ENCODE measurements around the gene LZIC. TPM values are rescaled to one million over a fixed set of nuclear protein-coding genes. Genes with fewer than 3 reads are reported as not detected.
A peak's percentile ranks its signal among the peaks of the same experiment; 100 is the strongest.

Gene LZIC
- total and polyA plus RNA-seq, 2 of the 13 experiments (the other 11 are each of a cell fraction or from before 2014, with no cell fraction given) = 25.2 to 71.8 TPM

DNA sequence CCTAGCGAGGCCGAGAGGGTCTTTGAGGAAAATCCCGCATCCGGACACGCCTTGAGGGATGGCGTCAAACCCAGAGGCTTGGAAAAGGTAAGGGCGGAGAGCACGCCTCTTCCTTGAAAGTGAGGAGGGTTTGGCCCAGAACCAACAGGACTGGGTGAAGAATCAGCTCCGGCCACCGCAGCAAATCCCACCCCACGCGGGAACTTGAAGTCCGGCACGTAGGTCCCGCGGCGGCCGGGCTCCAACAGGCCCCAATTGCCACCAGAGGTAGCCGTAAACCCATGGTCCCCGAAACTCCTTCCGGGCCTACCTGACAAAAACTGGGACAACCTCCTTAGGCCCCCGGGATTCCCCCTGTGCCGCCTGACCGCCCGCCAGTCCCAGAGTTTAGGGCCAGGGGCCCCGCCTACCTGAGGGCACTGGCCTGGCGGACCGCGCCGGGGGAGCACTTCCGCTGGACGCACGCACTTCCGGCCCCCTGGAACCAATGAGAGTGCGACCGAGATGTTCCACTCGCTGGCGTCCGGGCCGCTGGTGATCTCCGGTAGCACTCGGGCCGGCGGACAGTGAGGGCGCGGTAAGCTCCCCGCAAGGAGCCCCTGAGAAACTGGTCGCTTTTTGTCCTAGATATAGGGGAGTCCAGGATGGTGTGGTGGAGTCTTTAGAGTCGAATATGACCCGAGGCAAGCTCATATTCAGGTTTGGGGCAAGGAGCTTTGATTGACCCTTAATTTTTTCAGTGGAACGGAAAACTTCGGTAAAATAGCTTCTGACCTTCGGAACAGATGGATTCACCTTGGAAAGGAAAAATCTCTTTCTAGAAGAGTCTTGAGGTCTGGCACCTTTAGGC is at the start of gene LZIC, which contains the start of gene NMNAT1 (continued):
- TF ChIP-seq, protein P1, sequence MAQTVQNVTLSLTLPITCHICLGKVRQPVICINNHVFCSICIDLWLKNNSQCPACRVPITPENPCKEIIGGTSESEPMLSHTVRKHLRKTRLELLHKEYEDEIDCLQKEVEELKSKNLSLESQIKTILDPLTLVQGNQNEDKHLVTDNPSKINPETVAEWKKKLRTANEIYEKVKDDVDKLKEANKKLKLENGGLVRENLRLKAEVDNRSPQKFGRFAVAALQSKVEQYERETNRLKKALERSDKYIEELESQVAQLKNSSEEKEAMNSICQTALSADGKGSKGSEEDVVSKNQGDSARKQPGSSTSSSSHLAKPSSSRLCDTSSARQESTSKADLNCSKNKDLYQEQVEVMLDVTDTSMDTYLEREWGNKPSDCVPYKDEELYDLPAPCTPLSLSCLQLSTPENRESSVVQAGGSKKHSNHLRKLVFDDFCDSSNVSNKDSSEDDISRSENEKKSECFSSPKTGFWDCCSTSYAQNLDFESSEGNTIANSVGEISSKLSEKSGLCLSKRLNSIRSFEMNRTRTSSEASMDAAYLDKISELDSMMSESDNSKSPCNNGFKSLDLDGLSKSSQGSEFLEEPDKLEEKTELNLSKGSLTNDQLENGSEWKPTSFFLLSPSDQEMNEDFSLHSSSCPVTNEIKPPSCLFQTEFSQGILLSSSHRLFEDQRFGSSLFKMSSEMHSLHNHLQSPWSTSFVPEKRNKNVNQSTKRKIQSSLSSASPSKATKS (CRISPR knock-in tag; IDR thresholded peaks at IDR 0.05) = peak; percentile 69; the same call in 1 of the 2 replicates
- TF ChIP-seq ZFYVE20 (CRISPR knock-in tag; IDR thresholded peaks at IDR 0.05; ENCODE audit: borderline replicate concordance, low read depth) (no peak), ZFP36L2 (CRISPR knock-in tag; IDR thresholded peaks at IDR 0.05) (no peak; the same call in none of the 2 replicates), ZNF724P (CRISPR knock-in tag; IDR thresholded peaks at IDR 0.05; ENCODE audit: borderline replicate concordance) (no peak; the same call in 1 of the 2 replicates), ZNF644 (CRISPR knock-in tag; IDR thresholded peaks at IDR 0.05; ENCODE audit: low read depth) (no peak), HOXD1 (CRISPR knock-in tag; IDR thresholded peaks at IDR 0.05) (peak; percentile 63; the same call in 1 of the 2 replicates), SRSF9 (IDR thresholded peaks at IDR 0.05; ENCODE audit: borderline replicate concordance, insufficient read depth, low read depth, low read length, poor library complexity, severe bottlenecking) (no peak), ZNF335 (CRISPR knock-in tag; IDR thresholded peaks at IDR 0.05) (peak; percentile 87), ZNF552 (CRISPR knock-in tag; IDR thresholded peaks at IDR 0.05; ENCODE audit: borderline replicate concordance) (peak; percentile 63; the same call in 1 of the 2 replicates), HDAC1 (CRISPR knock-in tag; IDR thresholded peaks at IDR 0.05) (peak; percentile 98), MATR3 (CRISPR knock-in tag; IDR thresholded peaks at IDR 0.05) (no peak), NFYB (CRISPR knock-in tag; IDR thresholded peaks at IDR 0.05) (peak; percentile 97), RFXANK (CRISPR knock-in tag; IDR thresholded peaks at IDR 0.05) (no peak), ZNF841 (CRISPR knock-in tag; IDR thresholded peaks at IDR 0.05; ENCODE audit: borderline replicate concordance) (no peak), ZNF225 (CRISPR knock-in tag; IDR thresholded peaks at IDR 0.05) (no peak)
- TF ChIP-seq, protein P2, sequence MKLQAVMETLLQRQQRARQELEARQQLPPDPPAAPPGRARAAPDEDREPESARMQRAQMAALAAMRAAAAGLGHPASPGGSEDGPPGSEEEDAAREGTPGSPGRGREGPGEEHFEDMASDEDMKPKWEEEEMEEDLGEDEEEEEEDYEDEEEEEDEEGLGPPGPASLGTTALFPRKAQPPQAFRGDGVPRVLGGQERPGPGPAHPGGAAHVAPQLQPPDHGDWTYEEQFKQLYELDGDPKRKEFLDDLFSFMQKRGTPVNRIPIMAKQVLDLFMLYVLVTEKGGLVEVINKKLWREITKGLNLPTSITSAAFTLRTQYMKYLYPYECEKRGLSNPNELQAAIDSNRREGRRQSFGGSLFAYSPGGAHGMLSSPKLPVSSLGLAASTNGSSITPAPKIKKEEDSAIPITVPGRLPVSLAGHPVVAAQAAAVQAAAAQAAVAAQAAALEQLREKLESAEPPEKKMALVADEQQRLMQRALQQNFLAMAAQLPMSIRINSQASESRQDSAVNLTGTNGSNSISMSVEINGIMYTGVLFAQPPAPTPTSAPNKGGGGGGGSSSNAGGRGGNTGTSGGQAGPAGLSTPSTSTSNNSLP (IDR thresholded peaks at IDR 0.05; ENCODE audit: low read depth, low read length) = 0 out of 2 replicates have a peak, but pooled peaks have one; percentile 26
- TF ChIP-seq, protein P3, sequence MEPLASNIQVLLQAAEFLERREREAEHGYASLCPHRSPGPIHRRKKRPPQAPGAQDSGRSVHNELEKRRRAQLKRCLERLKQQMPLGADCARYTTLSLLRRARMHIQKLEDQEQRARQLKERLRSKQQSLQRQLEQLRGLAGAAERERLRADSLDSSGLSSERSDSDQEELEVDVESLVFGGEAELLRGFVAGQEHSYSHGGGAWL (CRISPR knock-in tag; IDR thresholded peaks at IDR 0.05) = peak; percentile 74; the same call in 1 of the 2 replicates
- TF ChIP-seq, protein P4, sequence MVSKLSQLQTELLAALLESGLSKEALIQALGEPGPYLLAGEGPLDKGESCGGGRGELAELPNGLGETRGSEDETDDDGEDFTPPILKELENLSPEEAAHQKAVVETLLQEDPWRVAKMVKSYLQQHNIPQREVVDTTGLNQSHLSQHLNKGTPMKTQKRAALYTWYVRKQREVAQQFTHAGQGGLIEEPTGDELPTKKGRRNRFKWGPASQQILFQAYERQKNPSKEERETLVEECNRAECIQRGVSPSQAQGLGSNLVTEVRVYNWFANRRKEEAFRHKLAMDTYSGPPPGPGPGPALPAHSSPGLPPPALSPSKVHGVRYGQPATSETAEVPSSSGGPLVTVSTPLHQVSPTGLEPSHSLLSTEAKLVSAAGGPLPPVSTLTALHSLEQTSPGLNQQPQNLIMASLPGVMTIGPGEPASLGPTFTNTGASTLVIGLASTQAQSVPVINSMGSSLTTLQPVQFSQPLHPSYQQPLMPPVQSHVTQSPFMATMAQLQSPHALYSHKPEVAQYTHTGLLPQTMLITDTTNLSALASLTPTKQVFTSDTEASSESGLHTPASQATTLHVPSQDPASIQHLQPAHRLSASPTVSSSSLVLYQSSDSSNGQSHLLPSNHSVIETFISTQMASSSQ (IDR thresholded peaks at IDR 0.05; ENCODE audit: low read depth) = no peak
- TF ChIP-seq, protein P4 (CRISPR knock-in tag; IDR thresholded peaks at IDR 0.05; ENCODE audit: borderline replicate concordance) = peak; percentile 57; the same call in 1 of the 2 replicates
